ENCODE data around the gene PTPRK. TPM values are rescaled to one million over a fixed set of nuclear protein-coding genes. Genes with fewer than 3 reads are reported as not detected.

The PTPRK gene
- total RNA-seq, 4 donors from 2014 or later, result 7.3 to 22.9 (median 13.0) TPM

DNA sequence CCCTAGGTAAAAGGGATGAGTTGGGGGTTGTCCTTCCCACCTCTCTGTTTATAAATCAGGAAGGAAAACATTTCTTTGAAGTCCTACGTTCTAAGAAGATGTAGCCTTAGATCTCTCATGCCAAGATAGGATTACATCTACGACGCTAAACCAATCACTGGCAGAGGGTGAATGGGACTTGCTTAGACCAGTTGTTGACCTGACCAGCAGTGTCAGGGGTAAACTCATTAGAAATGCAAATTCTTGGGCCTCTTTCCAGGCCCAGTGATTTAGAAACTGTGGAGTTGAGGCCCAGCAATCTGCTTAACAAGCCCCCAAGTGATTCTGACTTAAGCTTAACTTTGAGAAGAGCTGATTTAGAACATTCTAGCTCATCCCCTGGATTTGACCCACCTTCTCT, 472.4 kb downstream of the PTPRK start:
- no peak overlapping the region for H3K4me3 ChIP-seq
- intact Hi-C loops (cut with DNase I; ENCODE audit: low total_unique reads) (no loop called here), in situ Hi-C loops (cut with MboI; ENCODE audit: low sequenced_read_pairs in 4 of 4) (no loop called here)
- no peak for TF ChIP-seq POLR2A (IDR thresholded peaks at IDR 0.05)
- TF ChIP-seq, protein P1, sequence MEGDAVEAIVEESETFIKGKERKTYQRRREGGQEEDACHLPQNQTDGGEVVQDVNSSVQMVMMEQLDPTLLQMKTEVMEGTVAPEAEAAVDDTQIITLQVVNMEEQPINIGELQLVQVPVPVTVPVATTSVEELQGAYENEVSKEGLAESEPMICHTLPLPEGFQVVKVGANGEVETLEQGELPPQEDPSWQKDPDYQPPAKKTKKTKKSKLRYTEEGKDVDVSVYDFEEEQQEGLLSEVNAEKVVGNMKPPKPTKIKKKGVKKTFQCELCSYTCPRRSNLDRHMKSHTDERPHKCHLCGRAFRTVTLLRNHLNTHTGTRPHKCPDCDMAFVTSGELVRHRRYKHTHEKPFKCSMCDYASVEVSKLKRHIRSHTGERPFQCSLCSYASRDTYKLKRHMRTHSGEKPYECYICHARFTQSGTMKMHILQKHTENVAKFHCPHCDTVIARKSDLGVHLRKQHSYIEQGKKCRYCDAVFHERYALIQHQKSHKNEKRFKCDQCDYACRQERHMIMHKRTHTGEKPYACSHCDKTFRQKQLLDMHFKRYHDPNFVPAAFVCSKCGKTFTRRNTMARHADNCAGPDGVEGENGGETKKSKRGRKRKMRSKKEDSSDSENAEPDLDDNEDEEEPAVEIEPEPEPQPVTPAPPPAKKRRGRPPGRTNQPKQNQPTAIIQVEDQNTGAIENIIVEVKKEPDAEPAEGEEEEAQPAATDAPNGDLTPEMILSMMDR (IDR thresholded peaks at IDR 0.05 in 4 of 5, conservative IDR thresholded peaks at IDR 0.05 in 1 of 5), result no peak
- no peaks in the 10 kb centered on the region for H3K27me3 ChIP-seq
- no peak for ATAC-seq
- H3K4me1 ChIP-seq, result no peaks in the 10 kb centered on the region
- H3K9me3 ChIP-seq, result peaks cover 0 to 2% (median 0%) of the 10 kb centered on the region in 3 donors
- no peaks in the 10 kb centered on the region for H3K36me3 ChIP-seq
- no peak overlapping the region for H3K27ac ChIP-seq
- no peak for DNase-seq

DNA sequence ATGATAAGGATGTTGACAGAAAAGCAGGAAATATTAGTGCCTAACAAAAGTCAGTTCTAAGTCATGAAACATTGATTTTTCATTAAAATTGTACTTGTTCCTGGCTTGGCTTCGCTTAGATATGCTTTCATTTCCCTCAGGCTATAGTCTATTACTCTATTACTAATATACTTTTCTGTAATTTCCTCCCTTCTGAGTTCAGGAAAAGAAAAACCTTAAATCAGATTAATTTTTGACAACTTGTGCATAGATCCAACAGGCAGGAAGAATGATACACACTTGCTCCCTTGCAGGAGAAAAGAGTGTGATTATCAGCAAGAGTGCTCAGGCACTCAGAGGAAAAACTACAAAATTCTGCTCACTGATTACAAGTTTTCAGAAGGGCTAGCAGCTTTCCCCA, 474.4 kb downstream of the PTPRK start:
- intact Hi-C loops (cut with DNase I; ENCODE audit: low total_unique reads), result no loop called here
- TF ChIP-seq POLR2A (IDR thresholded peaks at IDR 0.05), result no peak
- TF ChIP-seq, protein P1 (IDR thresholded peaks at IDR 0.05 in 4 of 5, conservative IDR thresholded peaks at IDR 0.05 in 1 of 5), result no peak
- no peaks in the 10 kb centered on the region for H3K27me3 ChIP-seq
- no peaks in the 10 kb centered on the region for H3K36me3 ChIP-seq
- H3K27ac ChIP-seq, result no peak overlapping the region
- peaks cover 0 to 2% (median 0%) of the 10 kb centered on the region in 3 donors for H3K9me3 ChIP-seq
- no peaks in the 10 kb centered on the region for H3K4me1 ChIP-seq
- no peak overlapping the region for H3K4me3 ChIP-seq
- ATAC-seq (no peak), DNase-seq (no peak)
- in situ Hi-C loops (cut with MboI; ENCODE audit: low sequenced_read_pairs in 4 of 4), result no loop called here

DNA sequence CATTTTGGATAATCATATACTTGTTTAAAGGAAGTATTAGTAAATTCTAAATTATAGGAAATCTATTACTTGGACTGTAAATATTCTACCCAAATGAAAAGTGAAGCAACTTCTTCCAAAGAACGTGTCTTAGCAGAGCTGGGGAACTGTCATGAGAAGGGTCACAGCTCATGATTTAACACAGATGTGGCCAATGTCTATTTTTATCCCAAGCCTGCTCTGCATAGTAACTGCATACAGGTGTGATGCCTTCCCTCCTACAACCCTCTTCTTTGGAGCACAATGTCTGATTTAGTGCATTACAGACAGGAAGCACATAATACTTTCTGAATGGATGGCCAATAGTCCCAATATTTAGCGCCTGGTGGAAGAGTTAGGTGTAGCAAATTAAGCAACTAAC, 480.9 kb downstream of the PTPRK start:
- no peaks in the 10 kb centered on the region for H3K27me3 ChIP-seq

DNA sequence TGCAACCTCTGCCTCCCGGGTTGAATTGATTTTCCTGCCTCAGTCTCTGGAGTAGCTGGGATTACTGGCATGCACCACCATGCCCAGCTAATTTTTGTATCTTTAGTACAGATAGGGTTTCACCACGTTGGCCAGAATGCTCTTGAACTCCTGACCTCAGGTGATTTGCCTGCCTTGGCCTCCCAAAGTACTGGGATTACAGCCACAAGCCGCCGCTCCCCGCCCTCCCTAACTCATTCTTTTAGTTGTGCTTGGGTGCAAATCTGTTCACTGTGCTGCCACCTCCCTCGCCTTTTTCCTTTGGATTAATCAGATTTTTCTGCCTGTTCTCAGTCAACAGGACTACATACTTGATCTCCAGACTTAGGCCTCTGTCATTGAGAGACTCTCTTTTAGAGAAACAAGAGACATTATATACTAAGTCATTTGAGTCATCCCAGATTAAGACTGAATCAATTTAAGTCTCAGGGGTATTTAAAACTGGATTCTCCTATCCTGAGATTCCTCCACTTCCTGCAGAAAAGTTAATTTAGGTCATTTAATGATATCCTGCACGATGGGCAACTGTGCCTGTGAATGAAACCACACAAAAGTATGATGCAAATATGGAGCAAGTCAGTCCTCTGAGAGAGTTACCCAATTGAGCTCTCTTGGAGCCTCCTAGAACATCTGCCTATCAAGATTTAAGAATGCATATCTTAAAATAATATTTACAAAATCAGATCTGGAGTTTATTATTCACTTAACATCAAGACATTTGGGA, 483.4 kb downstream of the PTPRK start:
- no peak for TF ChIP-seq POLR2A (IDR thresholded peaks at IDR 0.05)
- TF ChIP-seq, protein P1 (IDR thresholded peaks at IDR 0.05 in 4 of 5, conservative IDR thresholded peaks at IDR 0.05 in 1 of 5), result no peak
- DNase-seq (no peak), ATAC-seq (no peak)
- in situ Hi-C loops (cut with MboI; ENCODE audit: low sequenced_read_pairs in 4 of 4), result no loop called here
- H3K36me3 ChIP-seq, result no peaks in the 10 kb centered on the region
- no peak overlapping the region for H3K4me3 ChIP-seq
- no peak overlapping the region for H3K27ac ChIP-seq
- no peaks in the 10 kb centered on the region for H3K27me3 ChIP-seq
- intact Hi-C loops (cut with DNase I; ENCODE audit: low total_unique reads), result loop anchor here (1.0 kb wide), 1 partner anchor 27 kb away; no protein-coding TSS in a partner anchor
- H3K9me3 ChIP-seq, result no peaks in the 10 kb centered on the region
- H3K4me1 ChIP-seq, result no peaks in the 10 kb centered on the region

More for the DNA sequence above, 480.9 kb downstream of the PTPRK start:
- Histone ChIP-seq H3K9me3 (no peaks in the 10 kb centered on the region), H3K27ac (no peak overlapping the region), H3K36me3 (no peaks in the 10 kb centered on the region), H3K4me1 (no peaks in the 10 kb centered on the region), H3K4me3 (no peak overlapping the region)
- in situ Hi-C loops (cut with MboI; ENCODE audit: low sequenced_read_pairs in 4 of 4) (no loop called here), intact Hi-C loops (cut with DNase I; ENCODE audit: low total_unique reads) (no loop called here)
- no peak for TF ChIP-seq POLR2A (IDR thresholded peaks at IDR 0.05)
- TF ChIP-seq, protein P1 (IDR thresholded peaks at IDR 0.05 in 4 of 5, conservative IDR thresholded peaks at IDR 0.05 in 1 of 5), result no peak
- no peak for ATAC-seq
- no peak for DNase-seq
